ENCODE results near the gene TNK1. TPM values are rescaled to one million over a fixed set of nuclear protein-coding genes. Genes with fewer than 3 reads are reported as not detected.

TNK1 gene
- total and polyA plus RNA-seq, 7 experiments from 2014 or later = 1.5 to 23.4 (median 11.3) TPM

DNA sequence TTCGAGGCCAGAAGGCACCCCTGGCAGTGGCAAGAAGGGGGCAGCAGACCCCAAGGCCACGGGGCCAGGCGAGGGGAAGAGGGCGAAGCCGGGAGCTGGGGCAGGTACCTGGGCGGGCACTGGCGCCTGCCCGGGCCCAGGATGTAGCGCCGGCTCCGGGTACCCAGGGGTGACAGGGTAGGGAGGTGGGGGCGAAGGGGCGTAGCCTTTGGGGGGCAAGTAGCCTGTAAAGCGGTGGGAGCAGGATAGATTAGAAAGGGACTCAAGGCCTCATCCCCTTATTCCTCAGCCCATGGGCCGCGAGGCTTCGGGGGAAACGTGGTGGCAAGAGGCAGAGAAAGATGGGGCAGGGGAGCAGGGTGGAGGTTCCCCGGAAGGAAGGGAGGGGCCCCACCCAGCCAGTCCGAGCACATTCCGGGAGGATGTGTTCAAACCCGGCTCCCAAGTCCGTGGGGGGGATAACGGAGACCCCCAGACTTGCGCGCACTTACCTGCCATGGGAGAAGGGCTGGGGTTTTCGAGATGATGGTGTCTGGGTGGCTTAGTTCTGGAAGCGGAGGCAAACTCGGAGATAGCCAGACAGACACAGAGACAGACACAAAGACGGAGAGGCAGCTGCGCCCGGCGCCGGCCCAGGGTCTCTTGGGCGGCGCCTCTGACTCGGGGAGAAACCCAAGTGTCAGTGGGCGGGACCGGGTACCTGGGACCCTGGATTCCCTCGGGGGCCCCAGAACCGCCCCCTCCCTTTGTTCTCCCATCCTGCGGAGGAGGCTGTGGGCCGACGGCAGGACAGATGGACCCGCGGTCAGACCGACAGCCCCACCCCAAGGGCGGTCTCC lies 12.9 kb downstream of the TNK1 start:
- POLR2A ChIA-PET = interaction anchor here (0.5 to 5.9 kb wide), 14 partner anchors 8 to 767 kb away, joined by 3 to 38 read pairs (median 4); partner anchors contain the start of genes POLR2A, TMEM102 and TMEM256
- Mint-ChIP-seq H3K27me3 (no peaks in the 10 kb centered on the region), H3K27ac (peak overlapping the region; percentile 83 to 97 (median 90)), H3K4me3 (peak overlapping the region; percentile 89 to 97 (median 95)), H3K36me3 (peaks cover 0 to 25% (median 19%) of the 10 kb centered on the region in 5 donors), H3K9me3 (no peaks in the 10 kb centered on the region), H3K4me1 (peaks cover 25 to 48% (median 28%) of the 10 kb centered on the region in 7 donors)
- Histone ChIP-seq H3K4me3 (ENCODE audit: low read length) (peak overlapping the region; percentile 94), H3K27ac (ENCODE audit: low read depth, low read length) (peak overlapping the region; percentile 87), H3K4me1 (ENCODE audit: control insufficient read depth in 2 of 2, insufficient read depth in 2 of 2, low read length in 2 of 2) (peaks cover 7 to 25% of the 10 kb centered on the region in 2 donors), H3K36me3 (ENCODE audit: control insufficient read depth in 2 of 3, insufficient read depth in 3 of 3, low read length in 3 of 3) (peaks cover 8 to 40% (median 16%) of the 10 kb centered on the region in 3 experiments), H3K9me3 (ENCODE audit: control insufficient read depth in 2 of 3, low read length in 3 of 3) (no peaks in the 10 kb centered on the region), H3K27me3 (ENCODE audit: control insufficient read depth in 2 of 2, insufficient read depth in 2 of 2, low read length in 2 of 2) (no peaks in the 10 kb centered on the region)
- DNase-seq (peak in 7 of 9 donors; percentile 49 to 78 (median 72)), ATAC-seq (peak; percentile 77)
- CTCF ChIA-PET = interaction anchor here (0.6 to 2.2 kb wide), 5 partner anchors 10 to 167 kb away, joined by 3 to 7 read pairs (median 3); partner anchors contain the start of genes ACAP1 and TMEM95
- intact Hi-C loops (cut with micrococcal nuclease) = loop anchor here (1.0 to 5.0 kb wide), 6 partner anchors 10 to 91 kb away; partner anchors contain the start of genes TMEM256 (in 2 of the 2), POLR2A (in 1 of the 2) and TMEM102 (in 1 of the 2)

DNA sequence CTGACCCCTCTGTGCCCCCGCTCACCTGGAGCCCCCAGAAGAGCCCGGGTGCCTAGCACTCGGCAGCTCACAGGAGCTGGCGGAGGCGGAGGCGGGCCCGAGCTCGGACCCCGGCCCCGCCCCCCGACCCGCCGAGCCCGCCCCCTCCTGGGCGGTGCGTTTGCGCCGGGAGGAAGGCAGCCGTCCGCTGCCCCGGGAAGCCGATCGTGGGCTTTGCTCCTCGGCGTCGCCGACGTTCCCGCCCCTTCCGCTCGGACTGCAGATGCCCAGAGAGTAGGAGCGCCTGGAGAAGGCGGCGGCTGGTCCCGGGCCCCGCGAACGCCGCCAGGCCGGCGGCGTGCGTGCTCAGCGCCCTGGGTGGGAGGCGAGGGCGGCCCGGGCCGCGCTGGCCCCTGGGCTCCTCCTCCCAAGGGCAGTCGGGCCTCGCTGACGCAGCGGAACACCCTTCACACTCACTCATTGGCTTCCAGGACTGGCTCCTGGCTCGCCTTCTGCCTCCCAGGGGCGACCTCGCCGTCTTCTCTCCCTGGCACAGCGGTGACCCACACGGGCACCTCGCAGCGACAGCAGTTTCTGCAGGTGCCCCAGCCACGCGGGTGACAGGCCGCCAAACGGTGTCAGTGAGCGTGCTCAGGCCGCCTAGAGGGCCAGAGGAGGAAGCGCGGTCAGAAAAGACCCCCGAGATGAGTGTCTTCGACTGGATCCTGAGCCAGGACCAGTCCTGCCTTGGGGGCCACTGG lies 13.7 kb downstream of the TNK1 start, which contains the start of gene PLSCR3:
Gene PLSCR3, minus strand, starts transcription at position 74 of the 740 bp plus-strand sequence. CDS start 415 bp downstream, outside the sequence.
- ChIA-PET POLR2A (interaction anchor here (0.6 to 5.9 kb wide), 11 partner anchors 9 to 85 kb away, joined by 3 to 38 read pairs (median 3); partner anchors contain the start of genes TMEM102 and TMEM256), CTCF (interaction anchor here (0.6 to 2.2 kb wide), 5 partner anchors 10 to 730 kb away, joined by 3 to 7 read pairs (median 4); partner anchors contain the start of genes ACAP1 and TMEM95)
- Mint-ChIP-seq H3K27me3 (no peaks in the 10 kb centered on the region), H3K9me3 (no peaks in the 10 kb centered on the region), H3K27ac (peak within 1 kb of the TSS; percentile 85 to 97 (median 92)), H3K4me3 (peak within 1 kb of the TSS; percentile 93 to 97 (median 95)), H3K36me3 (peaks cover 0 to 19% (median 15%) of the 10 kb centered on the region in 5 donors), H3K4me1 (peaks cover 25 to 46% (median 27%) of the 10 kb centered on the region in 7 donors)
- intact Hi-C loops (cut with micrococcal nuclease) = loop anchor here (1.0 to 5.0 kb wide), 6 partner anchors 10 to 90 kb away; partner anchors contain the start of genes TMEM256 (in 2 of the 2), POLR2A (in 1 of the 2) and TMEM102 (in 1 of the 2)
- peak within 1 kb of the TSS; percentile 87 for H3K27ac ChIP-seq (ENCODE audit: low read depth, low read length)
- no peaks in the 10 kb centered on the region for H3K27me3 ChIP-seq (ENCODE audit: control insufficient read depth in 2 of 2, insufficient read depth in 2 of 2, low read length in 2 of 2)
- peaks cover 8 to 32% (median 11%) of the 10 kb centered on the region in 3 experiments for H3K36me3 ChIP-seq (ENCODE audit: control insufficient read depth in 2 of 3, insufficient read depth in 3 of 3, low read length in 3 of 3)
- H3K4me3 ChIP-seq (ENCODE audit: low read length) = peak within 1 kb of the TSS; percentile 94
- H3K4me1 ChIP-seq (ENCODE audit: control insufficient read depth in 2 of 2, insufficient read depth in 2 of 2, low read length in 2 of 2) = peaks cover 7 to 25% of the 10 kb centered on the region in 2 donors
- DNase-seq (peak; percentile 68 to 91 (median 82)), ATAC-seq (peak; percentile 94)
- no peaks in the 10 kb centered on the region for H3K9me3 ChIP-seq (ENCODE audit: control insufficient read depth in 2 of 3, low read length in 3 of 3)

DNA sequence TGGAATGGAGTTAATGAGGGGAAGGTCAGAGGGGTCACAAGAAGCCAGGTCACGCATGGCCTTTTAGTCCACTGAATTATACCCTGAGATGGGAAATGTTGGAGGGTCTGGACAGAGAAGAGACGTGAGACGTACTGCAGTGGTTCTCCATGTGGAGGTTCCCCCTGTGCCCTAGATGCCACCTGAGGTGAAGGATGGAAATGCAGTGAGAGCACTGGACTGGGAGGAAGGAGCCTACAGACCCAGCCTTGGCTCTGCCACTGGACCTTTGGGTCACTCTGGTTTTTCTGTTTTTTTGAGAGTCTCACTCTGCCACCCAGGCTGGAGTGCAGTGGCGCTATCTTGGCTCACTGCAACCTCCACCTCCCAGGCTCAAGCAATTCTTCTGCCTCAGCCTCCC lies 15.3 kb downstream of the TNK1 start:
- CTCF ChIA-PET = interaction anchor here (0.6 kb wide), 1 partner anchor 79 kb away, joined by 7 read pairs; no protein-coding TSS in a partner anchor
- no peaks in the 10 kb centered on the region for H3K9me3 ChIP-seq (ENCODE audit: control insufficient read depth in 2 of 3, low read length in 3 of 3)
- DNase-seq (no peak), ATAC-seq (no peak)
- peak overlapping the region in 6 of 10 donors; percentile 1 to 64 (median 22) for H3K4me3 Mint-ChIP-seq
- no peaks in the 10 kb centered on the region for H3K9me3 Mint-ChIP-seq
- POLR2A ChIA-PET = interaction anchor here (2.2 to 5.9 kb wide), 2 partner anchors 7 to 12 kb away, joined by 17 to 38 read pairs; partner anchors contain the start of gene TMEM256
- peaks cover 0 to 14% (median 6%) of the 10 kb centered on the region in 5 donors for H3K36me3 Mint-ChIP-seq
- H3K4me1 ChIP-seq (ENCODE audit: control insufficient read depth in 2 of 2, insufficient read depth in 2 of 2, low read length in 2 of 2) = peaks cover 7 to 16% of the 10 kb centered on the region in 2 donors
- intact Hi-C loops (cut with micrococcal nuclease) = no loop called here
- H3K36me3 ChIP-seq (ENCODE audit: control insufficient read depth in 2 of 3, insufficient read depth in 3 of 3, low read length in 3 of 3) = peaks cover 0 to 17% (median 3%) of the 10 kb centered on the region in 3 experiments
- no peak overlapping the region for H3K27ac ChIP-seq (ENCODE audit: low read depth, low read length)
- H3K4me1 Mint-ChIP-seq = peaks cover 20 to 33% (median 24%) of the 10 kb centered on the region in 7 donors
- H3K27ac Mint-ChIP-seq = peak overlapping the region in 1 of 9 donors; percentile 9
- H3K27me3 ChIP-seq (ENCODE audit: control insufficient read depth in 2 of 2, insufficient read depth in 2 of 2, low read length in 2 of 2) = no peaks in the 10 kb centered on the region
- H3K27me3 Mint-ChIP-seq = no peaks in the 10 kb centered on the region
- H3K4me3 ChIP-seq (ENCODE audit: low read length) = no peak overlapping the region

DNA sequence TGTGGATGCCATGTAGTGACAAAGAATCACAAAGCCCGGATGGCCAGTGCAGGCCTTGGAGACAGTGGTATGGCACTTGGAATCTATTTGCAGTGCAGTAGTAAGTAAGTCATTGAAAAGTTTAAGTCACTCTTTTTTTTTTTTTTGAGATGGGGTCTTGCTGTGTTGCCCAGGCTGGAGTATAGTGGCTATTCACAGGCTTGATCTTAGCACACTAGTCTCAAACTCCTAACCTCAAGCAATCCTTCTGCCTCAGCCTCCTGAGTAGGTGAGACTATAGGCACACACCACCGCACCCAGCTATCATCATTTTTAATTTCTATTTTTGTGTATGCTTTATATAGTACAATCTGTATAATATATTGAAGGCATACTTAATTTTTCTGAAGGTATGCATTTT lies 17.7 kb downstream of the TNK1 start:
- ATAC-seq = no peak
- no peak for DNase-seq
- Histone ChIP-seq H3K4me1 (ENCODE audit: control insufficient read depth in 2 of 2, insufficient read depth in 2 of 2, low read length in 2 of 2) (peaks cover 6% of the 10 kb centered on the region in 2 donors), H3K27me3 (ENCODE audit: control insufficient read depth in 2 of 2, insufficient read depth in 2 of 2, low read length in 2 of 2) (no peaks in the 10 kb centered on the region), H3K9me3 (ENCODE audit: control insufficient read depth in 2 of 3, low read length in 3 of 3) (no peaks in the 10 kb centered on the region), H3K27ac (ENCODE audit: low read depth, low read length) (no peak overlapping the region), H3K4me3 (ENCODE audit: low read length) (no peak overlapping the region), H3K36me3 (ENCODE audit: control insufficient read depth in 2 of 3, insufficient read depth in 3 of 3, low read length in 3 of 3) (no peaks in the 10 kb centered on the region)
- intact Hi-C loops (cut with micrococcal nuclease) = no loop called here
- H3K4me3 Mint-ChIP-seq = no peak overlapping the region
- H3K9me3 Mint-ChIP-seq = no peaks in the 10 kb centered on the region
- ChIA-PET POLR2A (interaction anchor here (0.6 to 2.1 kb wide), 5 partner anchors 12 to 87 kb away, joined by 3 to 7 read pairs (median 3); no protein-coding TSS in a partner anchor), CTCF (interaction anchor here (0.7 to 1.7 kb wide), 2 partner anchors 16 to 37 kb away, joined by 5 read pairs; partner anchors contain the start of gene TMEM102)
- H3K4me1 Mint-ChIP-seq = peaks cover 5 to 23% (median 16%) of the 10 kb centered on the region in 7 donors
- peak overlapping the region in 2 of 9 donors; percentile 17 to 49 for H3K27ac Mint-ChIP-seq
- H3K36me3 Mint-ChIP-seq = peaks cover 0 to 4% (median 0%) of the 10 kb centered on the region in 5 donors
- H3K27me3 Mint-ChIP-seq = no peaks in the 10 kb centered on the region

DNA sequence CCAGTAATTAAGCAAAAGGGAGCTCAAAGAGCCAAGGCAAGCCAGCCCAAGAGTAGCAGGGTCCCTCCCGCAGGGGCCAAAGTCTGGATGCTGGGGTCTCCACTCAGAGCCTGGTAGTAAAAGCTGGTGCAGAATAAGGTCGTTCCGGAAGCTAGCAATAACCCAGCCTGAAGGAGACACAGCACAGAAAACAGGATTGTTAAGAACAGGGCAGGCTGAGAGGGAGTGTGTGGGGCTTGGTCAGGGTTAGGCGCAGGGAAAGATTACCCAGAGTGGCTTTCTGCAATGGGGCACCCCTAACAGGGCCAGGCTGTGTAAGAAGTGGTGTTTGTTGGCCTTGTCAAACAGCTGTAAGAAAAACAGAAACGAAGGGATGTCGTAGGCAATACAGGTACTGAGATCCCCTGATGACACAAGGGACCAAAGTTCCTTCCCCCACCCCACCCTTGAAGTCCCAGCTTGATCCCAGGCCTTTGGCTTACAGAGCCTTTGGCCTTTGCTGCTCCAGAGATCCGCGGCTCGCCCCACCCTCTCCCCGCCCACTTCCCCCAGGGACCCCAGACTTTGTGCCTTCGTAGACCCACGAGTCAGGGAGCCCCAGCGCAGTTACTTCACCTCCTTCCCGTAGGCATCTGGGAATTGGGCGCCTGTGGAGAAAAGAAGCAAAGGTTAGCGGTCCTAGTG lies 22.3 kb downstream of the TNK1 start:
- ATAC-seq (no peak), DNase-seq (peak in 1 of 9 donors; percentile 45)
- peaks cover 6 to 10% of the 10 kb centered on the region in 2 donors for H3K4me1 ChIP-seq (ENCODE audit: control insufficient read depth in 2 of 2, insufficient read depth in 2 of 2, low read length in 2 of 2)
- Mint-ChIP-seq H3K4me1 (peaks cover 7 to 23% (median 20%) of the 10 kb centered on the region in 7 donors), H3K36me3 (peaks cover 0 to 4% (median 0%) of the 10 kb centered on the region in 5 donors), H3K27ac (peak overlapping the region; percentile 91 to 100 (median 95)), H3K4me3 (peak overlapping the region; percentile 87 to 98 (median 96)), H3K9me3 (peaks cover 0 to 1% (median 0%) of the 10 kb centered on the region in 11 donors), H3K27me3 (peaks cover 0 to 20% (median 0%) of the 10 kb centered on the region in 5 donors)
- ChIA-PET CTCF (interaction anchor here (0.9 to 1.1 kb wide), 3 partner anchors 19 to 158 kb away, joined by 3 to 4 read pairs (median 3); no protein-coding TSS in a partner anchor), POLR2A (interaction anchor here (0.6 to 3.7 kb wide), 14 partner anchors 10 to 367 kb away, joined by 3 to 38 read pairs (median 6); partner anchors contain the start of genes ATP1B2, NEURL4, PLSCR3 and POLR2A)
- H3K9me3 ChIP-seq (ENCODE audit: control insufficient read depth in 2 of 3, low read length in 3 of 3) = no peaks in the 10 kb centered on the region
- intact Hi-C loops (cut with micrococcal nuclease) = loop anchor here (5.0 kb wide), 3 partner anchors 96 to 169 kb away; partner anchors contain the start of genes CTDNEP1 (in 1 of the 2), EIF5A (in 1 of the 2) and ELP5 (in 1 of the 2)
- no peaks in the 10 kb centered on the region for H3K27me3 ChIP-seq (ENCODE audit: control insufficient read depth in 2 of 2, insufficient read depth in 2 of 2, low read length in 2 of 2)
- H3K4me3 ChIP-seq (ENCODE audit: low read length) = peak overlapping the region; percentile 95
- H3K27ac ChIP-seq (ENCODE audit: low read depth, low read length) = peak overlapping the region; percentile 78
- peaks cover 0 to 3% (median 0%) of the 10 kb centered on the region in 3 experiments for H3K36me3 ChIP-seq (ENCODE audit: control insufficient read depth in 2 of 3, insufficient read depth in 3 of 3, low read length in 3 of 3)
